Hepatocyte (in vitro differentiated cells): ENCODE data around the gene IKBKG. TPM values are rescaled to one million over a fixed set of nuclear protein-coding genes. Genes with fewer than 3 reads are reported as not detected.
"Not testable (repeated sequence)": the region's sequence is repeated elsewhere in the genome, so short reads cannot be mapped to it uniquely, and the experiment has no call there.

Experiments used
- DNase-seq: peaks from one replicate; pipeline ENCODE4 v3.0.0-alpha.2; 2016; ENCODE audit warnings: low spot score
- H2AFZ ChIP-seq: fragments of 200-600 bp; sonication (generic); 2 replicates; pipeline ENCODE4 v1.6.0; 2016; ENCODE audit warnings: antibody characterized with exemption, mild to moderate bottlenecking
- H3K27ac ChIP-seq: fragments of 200-600 bp; sonication (generic); 2 replicates; pipeline ENCODE4 v1.5.1; 2016; ENCODE audit warnings: mild to moderate bottlenecking
- H3K27me3 ChIP-seq: fragments of 200-600 bp; sonication (generic); 2 replicates; pipeline ENCODE4 v1.6.1; 2016
- H3K36me3 ChIP-seq: fragments of 200-600 bp; sonication (generic); replicated peaks from 2 replicates; pipeline ENCODE4 v1.5.1; 2016; ENCODE audit warnings: low read depth; ENCODE audit not compliant: insufficient read depth
- H3K4me1 ChIP-seq: fragments of 200-600 bp; sonication (generic); 2 replicates; pipeline ENCODE4 v1.5.1; 2016; ENCODE audit warnings: mild to moderate bottlenecking, moderate library complexity; ENCODE audit not compliant: insufficient read depth
- H3K4me2 ChIP-seq: fragments of 200-600 bp; sonication (generic); 2 replicates; pipeline ENCODE4 v1.6.0; 2016
- H3K4me3 ChIP-seq: fragments of 200-600 bp; sonication (generic); 2 replicates; pipeline ENCODE4 v1.5.1; 2016; ENCODE audit warnings: mild to moderate bottlenecking
- H3K79me2 ChIP-seq: fragments of 200-600 bp; sonication (generic); 2 replicates; pipeline ENCODE4 v1.6.0; 2017; ENCODE audit warnings: mild to moderate bottlenecking
- H3K9me2 ChIP-seq: fragments of 200-600 bp; sonication (generic); replicated peaks from 2 replicates; pipeline ENCODE4 v1.6.0; 2017; ENCODE audit warnings: mild to moderate bottlenecking; ENCODE audit not compliant: insufficient read depth
- H3K9me3 ChIP-seq: fragments of 200-600 bp; sonication (generic); 2 replicates; pipeline ENCODE4 v1.5.1; 2016; ENCODE audit warnings: low read depth, mild to moderate bottlenecking
- H4K20me1 ChIP-seq: fragments of 200-600 bp; sonication (generic); 2 replicates; pipeline ENCODE4 v1.6.0; 2016; ENCODE audit warnings: mild to moderate bottlenecking; ENCODE audit not compliant: insufficient read depth, poor library complexity, severe bottlenecking
- WGBS: methylation state at CpG from one replicate; pipeline ENCODE4 v1.1.6; 2016; ENCODE audit warnings: low lambda C conversion rate; ENCODE audit errors: missing lambda C conversion rate; 5-methylcytosine and 5-hydroxymethylcytosine counted together
- polyA plus RNA-seq: library from polyadenylated mRNA; unstranded; fragments of >200 nt; fragmentation: Nextera tagmentation; extraction: Ambion mirVana; gene quantifications from 2 replicates; pipeline ENCODE4 v1.2.1, GENCODE V29; 2016
- small RNA-seq: library from RNA; depleted of rRNA; stranded (forward); fragments of <200 nt; gene quantifications from one replicate; pipeline ENCODE3, GENCODE V24; 2014
- total RNA-seq: library from RNA; depleted of rRNA; stranded (reverse); fragments of >200 nt; gene quantifications from 2 replicates; pipeline ENCODE4 v1.2.3, GENCODE V29; 2014

Gene IKBKG
- total and polyA plus RNA-seq, 2 experiments from 2014 or later = 19.7 to 30.7 TPM

GRCh38 chrX:154613586-154613985 lies 66.2 kb downstream of the IKBKG start:
- DNase-seq, H3K36me3 ChIP-seq, H3K9me3 ChIP-seq, H2AFZ ChIP-seq, H3K27me3 ChIP-seq, H3K9me2 ChIP-seq, H4K20me1 ChIP-seq, H3K4me1 ChIP-seq, H3K4me3 ChIP-seq, H3K27ac ChIP-seq, H3K79me2 ChIP-seq, H3K4me2 ChIP-seq: not testable (repeated sequence)
- WGBS = 39% methylated on average over 8 of the region's 12 CpGs

Small RNAs within 50 kb of the gene (small RNA-seq; reads per million reads assigned to genes)
- not detected for gene AC244090.1

Other genes starting within 250 kb of the IKBKG start
- gene FLNA, start 173.0 kb upstream of the IKBKG start, total RNA-seq = 220 and 396 TPM in 2 replicates
- 468 and 471 TPM in 2 replicates for gene FLNA, start 173.0 kb upstream of the IKBKG start, polyA plus RNA-seq
- 34.2 and 39.4 TPM in 2 replicates for gene EMD, start 168.3 kb upstream of the IKBKG start, total RNA-seq
- 61.0 and 65.7 TPM in 2 replicates for gene EMD, start 168.3 kb upstream of the IKBKG start, polyA plus RNA-seq
- 4,114 and 4,460 TPM in 2 replicates for gene RPL10, start 149.2 kb upstream of the IKBKG start, total RNA-seq
- 1,206 and 1,210 TPM in 2 replicates for gene RPL10, start 149.2 kb upstream of the IKBKG start, polyA plus RNA-seq
- gene DNASE1L1, start 138.4 kb upstream of the IKBKG start, total RNA-seq = 36.1 and 39.7 TPM in 2 replicates
- gene DNASE1L1, start 138.4 kb upstream of the IKBKG start, polyA plus RNA-seq = 22.3 and 22.6 TPM in 2 replicates
- gene TAFAZZIN, start 136.1 kb upstream of the IKBKG start, total RNA-seq = 25.0 and 26.7 TPM in 2 replicates
- 41.3 and 69.6 TPM in 2 replicates for gene TAFAZZIN, start 136.1 kb upstream of the IKBKG start, polyA plus RNA-seq
- gene ATP6AP1, start 118.9 kb upstream of the IKBKG start, total RNA-seq = 116 and 131 TPM in 2 replicates
- gene ATP6AP1, start 118.9 kb upstream of the IKBKG start, polyA plus RNA-seq = 265 and 268 TPM in 2 replicates
- 82.7 and 101 TPM in 2 replicates for gene GDI1, start 110.5 kb upstream of the IKBKG start, total RNA-seq
- gene GDI1, start 110.5 kb upstream of the IKBKG start, polyA plus RNA-seq = 102 and 132 TPM in 2 replicates
- gene FAM50A, start 103.5 kb upstream of the IKBKG start, total RNA-seq = 52.1 and 65.9 TPM in 2 replicates
- gene FAM50A, start 103.5 kb upstream of the IKBKG start, polyA plus RNA-seq = 147 and 178 TPM in 2 replicates
- gene PLXNA3, start 89.3 kb upstream of the IKBKG start, total RNA-seq = 10.6 and 14.1 TPM in 2 replicates
- 23.2 and 28.7 TPM in 2 replicates for gene PLXNA3, start 89.3 kb upstream of the IKBKG start, polyA plus RNA-seq
- 32.2 and 40.0 TPM in 2 replicates for gene LAGE3, start 68.3 kb upstream of the IKBKG start, total RNA-seq
- 49.4 and 50.8 TPM in 2 replicates for gene LAGE3, start 68.3 kb upstream of the IKBKG start, polyA plus RNA-seq
- gene UBL4A, start 61.0 kb upstream of the IKBKG start, total RNA-seq = 25.0 and 26.7 TPM in 2 replicates
- 29.9 and 34.0 TPM in 2 replicates for gene UBL4A, start 61.0 kb upstream of the IKBKG start, polyA plus RNA-seq
- gene SLC10A3, start 57.0 kb upstream of the IKBKG start, total RNA-seq = 28.8 and 29.3 TPM in 2 replicates
- 48.3 and 59.8 TPM in 2 replicates for gene SLC10A3, start 57.0 kb upstream of the IKBKG start, polyA plus RNA-seq
- gene FAM3A, start 31.4 kb upstream of the IKBKG start, total RNA-seq = 33.8 and 41.1 TPM in 2 replicates
- 68.0 and 70.9 TPM in 2 replicates for gene FAM3A, start 31.4 kb upstream of the IKBKG start, polyA plus RNA-seq
- gene G6PD, start 774 bp upstream of the IKBKG start, total RNA-seq = 24.8 and 26.2 TPM in 2 replicates
- 9.8 and 12.8 TPM in 2 replicates for gene G6PD, start 774 bp upstream of the IKBKG start, polyA plus RNA-seq
- gene CTAG1A, start 37.5 kb downstream of the IKBKG start, total RNA-seq = not detected in 2 replicates
- gene CTAG1A, start 37.5 kb downstream of the IKBKG start, polyA plus RNA-seq = not detected in 2 replicates
- not detected in 2 replicates for gene CTAG1B, start 71.7 kb downstream of the IKBKG start, total RNA-seq
- gene CTAG1B, start 71.7 kb downstream of the IKBKG start, polyA plus RNA-seq = not detected in 2 replicates
- not detected in 2 replicates for gene CTAG2, start 106.0 kb downstream of the IKBKG start, total RNA-seq
- gene CTAG2, start 106.0 kb downstream of the IKBKG start, polyA plus RNA-seq = not detected in 2 replicates
- 0.44 and 0.50 TPM in 2 replicates for gene GAB3, start 203.5 kb downstream of the IKBKG start, total RNA-seq
- 0.21 and 0.50 TPM in 2 replicates for gene GAB3, start 203.5 kb downstream of the IKBKG start, polyA plus RNA-seq
- 27.8 and 32.1 TPM in 2 replicates for gene DKC1, start 215.2 kb downstream of the IKBKG start, total RNA-seq
- gene DKC1, start 215.2 kb downstream of the IKBKG start, polyA plus RNA-seq = 38.9 and 43.0 TPM in 2 replicates